ENCODE measurements around the gene AP2B1.

- TF ChIP-seq, protein P1, sequence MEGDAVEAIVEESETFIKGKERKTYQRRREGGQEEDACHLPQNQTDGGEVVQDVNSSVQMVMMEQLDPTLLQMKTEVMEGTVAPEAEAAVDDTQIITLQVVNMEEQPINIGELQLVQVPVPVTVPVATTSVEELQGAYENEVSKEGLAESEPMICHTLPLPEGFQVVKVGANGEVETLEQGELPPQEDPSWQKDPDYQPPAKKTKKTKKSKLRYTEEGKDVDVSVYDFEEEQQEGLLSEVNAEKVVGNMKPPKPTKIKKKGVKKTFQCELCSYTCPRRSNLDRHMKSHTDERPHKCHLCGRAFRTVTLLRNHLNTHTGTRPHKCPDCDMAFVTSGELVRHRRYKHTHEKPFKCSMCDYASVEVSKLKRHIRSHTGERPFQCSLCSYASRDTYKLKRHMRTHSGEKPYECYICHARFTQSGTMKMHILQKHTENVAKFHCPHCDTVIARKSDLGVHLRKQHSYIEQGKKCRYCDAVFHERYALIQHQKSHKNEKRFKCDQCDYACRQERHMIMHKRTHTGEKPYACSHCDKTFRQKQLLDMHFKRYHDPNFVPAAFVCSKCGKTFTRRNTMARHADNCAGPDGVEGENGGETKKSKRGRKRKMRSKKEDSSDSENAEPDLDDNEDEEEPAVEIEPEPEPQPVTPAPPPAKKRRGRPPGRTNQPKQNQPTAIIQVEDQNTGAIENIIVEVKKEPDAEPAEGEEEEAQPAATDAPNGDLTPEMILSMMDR (IDR thresholded peaks at IDR 0.05; ENCODE audit: low read depth, low read length) = no peak
- no peak for TF ChIP-seq EZH2phosphoT487 (IDR thresholded peaks at IDR 0.05; ENCODE audit: low read depth)
These were observed 145.0 kb downstream of the AP2B1 start for GRCh38 chr17:35731917-35732805.

Measured in OCI-LY3 (cell line).